ENCODE results near the gene MTHFD2.

MTHFD2 gene

DNA sequence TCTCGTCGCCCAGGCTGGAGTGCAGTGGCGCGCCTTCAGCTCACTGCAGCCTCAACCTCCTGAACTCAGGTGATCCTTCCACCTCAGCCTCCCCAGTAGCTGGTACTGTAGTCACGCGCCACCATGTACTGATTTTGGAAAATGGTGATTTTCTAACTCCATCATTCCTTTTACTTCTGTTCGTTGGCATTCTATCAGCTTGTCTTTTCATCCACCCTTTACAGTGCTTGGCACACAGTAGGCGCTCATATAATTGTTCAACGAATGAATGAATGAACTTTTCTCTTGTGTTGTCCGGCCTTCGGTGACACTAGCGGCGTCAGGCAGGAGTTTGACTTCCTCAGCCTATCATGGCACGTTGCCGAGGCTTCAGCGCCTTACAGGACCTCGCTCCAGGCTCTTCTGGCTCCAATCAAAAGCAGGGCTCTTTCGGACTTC is 373 bp upstream of the MTHFD2 start (continued):
- TF ChIP-seq ZNF843 (tag by site-specific recombination; IDR thresholded peaks at IDR 0.05) (no peak), ZNF146 (tag by site-specific recombination; IDR thresholded peaks at IDR 0.05) (no peak), GLIS1 (tag by site-specific recombination; IDR thresholded peaks at IDR 0.05) (no peak), ZNF24 (tag by site-specific recombination; IDR thresholded peaks at IDR 0.05) (peak; percentile 93), ZBTB21 (tag by site-specific recombination; IDR thresholded peaks at IDR 0.05) (no peak), ZNF239 (tag by site-specific recombination; IDR thresholded peaks at IDR 0.05) (no peak), ZNF366 (tag by site-specific recombination; conservative IDR thresholded peaks at IDR 0.05) (peak; percentile 47; the same call in 1 of the 2 replicates)
- TF ChIP-seq, protein P1, sequence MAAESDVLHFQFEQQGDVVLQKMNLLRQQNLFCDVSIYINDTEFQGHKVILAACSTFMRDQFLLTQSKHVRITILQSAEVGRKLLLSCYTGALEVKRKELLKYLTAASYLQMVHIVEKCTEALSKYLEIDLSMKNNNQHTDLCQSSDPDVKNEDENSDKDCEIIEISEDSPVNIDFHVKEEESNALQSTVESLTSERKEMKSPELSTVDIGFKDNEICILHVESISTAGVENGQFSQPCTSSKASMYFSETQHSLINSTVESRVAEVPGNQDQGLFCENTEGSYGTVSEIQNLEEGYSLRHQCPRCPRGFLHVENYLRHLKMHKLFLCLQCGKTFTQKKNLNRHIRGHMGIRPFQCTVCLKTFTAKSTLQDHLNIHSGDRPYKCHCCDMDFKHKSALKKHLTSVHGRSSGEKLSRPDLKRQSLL (tag by site-specific recombination; IDR thresholded peaks at IDR 0.05) = peak; percentile 92

- peak overlapping the region; percentile 76 for H3K4me3 ChIP-seq (ENCODE audit: low read depth, low read length)
- peaks cover 8% of the 10 kb centered on the region; the same call in 1 of the 2 replicates for H3K4me1 ChIP-seq (ENCODE audit: control insufficient read depth, insufficient read depth, low read length)
- no peaks in the 10 kb centered on the region for H3K9me3 ChIP-seq (ENCODE audit: control insufficient read depth, insufficient read depth, low read depth, low read length)
- ChIA-PET CTCF (interaction anchor here (0.6 to 2.4 kb wide), 10 partner anchors 8 to 372 kb away, joined by 3 to 9 read pairs (median 3); partner anchors contain the start of genes MOB1A and STAMBP), POLR2A (interaction anchor here (0.6 to 4.4 kb wide), 15 partner anchors 9 to 462 kb away, joined by 3 to 52 read pairs (median 5); partner anchors contain the start of genes MOB1A, STAMBP and TPRKB)
- H3K27ac ChIP-seq (ENCODE audit: extremely low read depth, low read depth, low read length) = peak overlapping the region; percentile 97; the same call in 1 of the 2 replicates
- peaks cover 6 to 8% of the 10 kb centered on the region in 2 experiments; a peak in 2 of 3 replicates for H3K36me3 ChIP-seq (ENCODE audit: control insufficient read depth in 2 of 2, insufficient read depth in 1 of 2, low read length in 2 of 2)
- peak; percentile 6; the same call in 1 of the 2 replicates for TF ChIP-seq ZNF341 (tag by site-specific recombination; IDR thresholded peaks at IDR 0.05; ENCODE audit: low read depth)
- TF ChIP-seq, protein P2, sequence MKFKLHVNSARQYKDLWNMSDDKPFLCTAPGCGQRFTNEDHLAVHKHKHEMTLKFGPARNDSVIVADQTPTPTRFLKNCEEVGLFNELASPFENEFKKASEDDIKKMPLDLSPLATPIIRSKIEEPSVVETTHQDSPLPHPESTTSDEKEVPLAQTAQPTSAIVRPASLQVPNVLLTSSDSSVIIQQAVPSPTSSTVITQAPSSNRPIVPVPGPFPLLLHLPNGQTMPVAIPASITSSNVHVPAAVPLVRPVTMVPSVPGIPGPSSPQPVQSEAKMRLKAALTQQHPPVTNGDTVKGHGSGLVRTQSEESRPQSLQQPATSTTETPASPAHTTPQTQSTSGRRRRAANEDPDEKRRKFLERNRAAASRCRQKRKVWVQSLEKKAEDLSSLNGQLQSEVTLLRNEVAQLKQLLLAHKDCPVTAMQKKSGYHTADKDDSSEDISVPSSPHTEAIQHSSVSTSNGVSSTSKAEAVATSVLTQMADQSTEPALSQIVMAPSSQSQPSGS (tag by site-specific recombination; IDR thresholded peaks at IDR 0.05; ENCODE audit: low read depth) = no peak
- no peak for TF ChIP-seq ZNF292 (tag by site-specific recombination; IDR thresholded peaks at IDR 0.05; ENCODE audit: borderline replicate concordance, low read depth)
- TF ChIP-seq ZBTB48 (tag by site-specific recombination; IDR thresholded peaks at IDR 0.05) = no peak
- no peak for TF ChIP-seq GLI4 (tag by site-specific recombination; IDR thresholded peaks at IDR 0.05)
- no peak for TF ChIP-seq ZNF391 (tag by site-specific recombination; IDR thresholded peaks at IDR 0.05; ENCODE audit: borderline replicate concordance, low read depth)
- TF ChIP-seq, protein P3, sequence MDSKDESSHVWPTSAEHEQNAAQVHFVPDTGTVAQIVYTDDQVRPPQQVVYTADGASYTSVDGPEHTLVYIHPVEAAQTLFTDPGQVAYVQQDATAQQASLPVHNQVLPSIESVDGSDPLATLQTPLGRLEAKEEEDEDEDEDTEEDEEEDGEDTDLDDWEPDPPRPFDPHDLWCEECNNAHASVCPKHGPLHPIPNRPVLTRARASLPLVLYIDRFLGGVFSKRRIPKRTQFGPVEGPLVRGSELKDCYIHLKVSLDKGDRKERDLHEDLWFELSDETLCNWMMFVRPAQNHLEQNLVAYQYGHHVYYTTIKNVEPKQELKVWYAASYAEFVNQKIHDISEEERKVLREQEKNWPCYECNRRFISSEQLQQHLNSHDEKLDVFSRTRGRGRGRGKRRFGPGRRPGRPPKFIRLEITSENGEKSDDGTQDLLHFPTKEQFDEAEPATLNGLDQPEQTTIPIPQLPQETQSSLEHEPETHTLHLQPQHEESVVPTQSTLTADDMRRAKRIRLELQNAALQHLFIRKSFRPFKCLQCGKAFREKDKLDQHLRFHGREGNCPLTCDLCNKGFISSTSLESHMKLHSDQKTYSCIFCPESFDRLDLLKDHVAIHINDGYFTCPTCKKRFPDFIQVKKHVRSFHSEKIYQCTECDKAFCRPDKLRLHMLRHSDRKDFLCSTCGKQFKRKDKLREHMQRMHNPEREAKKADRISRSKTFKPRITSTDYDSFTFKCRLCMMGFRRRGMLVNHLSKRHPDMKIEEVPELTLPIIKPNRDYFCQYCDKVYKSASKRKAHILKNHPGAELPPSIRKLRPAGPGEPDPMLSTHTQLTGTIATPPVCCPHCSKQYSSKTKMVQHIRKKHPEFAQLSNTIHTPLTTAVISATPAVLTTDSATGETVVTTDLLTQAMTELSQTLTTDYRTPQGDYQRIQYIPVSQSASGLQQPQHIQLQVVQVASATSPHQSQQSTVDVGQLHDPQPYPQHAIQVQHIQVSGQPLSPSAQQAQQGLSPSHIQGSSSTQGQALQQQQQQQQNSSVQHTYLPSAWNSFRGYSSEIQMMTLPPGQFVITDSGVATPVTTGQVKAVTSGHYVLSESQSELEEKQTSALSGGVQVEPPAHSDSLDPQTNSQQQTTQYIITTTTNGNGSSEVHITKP (tag by site-specific recombination; IDR thresholded peaks at IDR 0.05) = 0 out of 2 replicates have a peak, but pooled peaks have one; percentile 2
- TF ChIP-seq KLF9 (tag by site-specific recombination; IDR thresholded peaks at IDR 0.05; ENCODE audit: low read depth) = peak; percentile 64
- 0 out of 2 replicates have a peak, but pooled peaks have one; percentile 9 for TF ChIP-seq ZBTB8A (tag by site-specific recombination; IDR thresholded peaks at IDR 0.05)
- TF ChIP-seq ZNF768 (tag by site-specific recombination; IDR thresholded peaks at IDR 0.05) = no peak
- no peak for TF ChIP-seq INSM2 (tag by site-specific recombination; IDR thresholded peaks at IDR 0.05)
- TF ChIP-seq KLF7 (tag by site-specific recombination; IDR thresholded peaks at IDR 0.05; ENCODE audit: borderline replicate concordance) = no peak
- no peak for TF ChIP-seq ZNF174 (tag by site-specific recombination; IDR thresholded peaks at IDR 0.05)
- TF ChIP-seq ZNF350 (tag by site-specific recombination; IDR thresholded peaks at IDR 0.05) = no peak
- TF ChIP-seq BCL11A (tag by site-specific recombination; IDR thresholded peaks at IDR 0.05; ENCODE audit: low read depth) = no peak
- TF ChIP-seq ZNF19 (tag by site-specific recombination; IDR thresholded peaks at IDR 0.05; ENCODE audit: low read depth) = no peak
- no peak for TF ChIP-seq ZSCAN4 (tag by site-specific recombination; IDR thresholded peaks at IDR 0.05)
- TF ChIP-seq ZNF76 (tag by site-specific recombination; IDR thresholded peaks at IDR 0.05; ENCODE audit: borderline replicate concordance, low read depth) = no peak
- TF ChIP-seq ZNF157 (tag by site-specific recombination; IDR thresholded peaks at IDR 0.05) = no peak
- 0 out of 2 replicates have a peak, but pooled peaks have one; percentile 33 for TF ChIP-seq ZFHX2 (tag by site-specific recombination; conservative IDR thresholded peaks at IDR 0.05)
- no peak for TF ChIP-seq YY2 (tag by site-specific recombination; IDR thresholded peaks at IDR 0.05)
These were observed 873 bp downstream of the MTHFD2 start for GRCh38 chr2:74199275-74199701.

Data from HEK293 (cell line).